ENCODE measurements around the gene MEIS2.

MEIS2 gene

DNA sequence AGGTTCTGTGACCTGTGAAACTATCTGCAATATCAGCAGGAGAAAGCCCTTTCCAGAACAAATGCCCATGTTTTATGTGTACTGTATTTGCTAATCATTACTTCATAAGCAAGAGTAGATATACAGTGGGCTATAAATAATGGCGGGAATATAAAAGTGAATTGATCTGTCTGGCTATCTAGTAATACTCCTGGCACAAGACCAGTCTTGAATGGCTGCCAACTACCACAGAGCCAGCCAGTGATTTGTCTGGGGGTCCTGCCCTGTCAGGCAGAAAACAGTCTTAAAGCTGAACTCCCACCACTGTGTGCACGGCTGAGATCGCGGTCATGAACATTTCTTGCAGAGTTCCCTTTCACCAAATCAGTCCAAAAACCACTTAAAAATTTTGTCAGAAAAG is 176.3 kb downstream of the MEIS2 start:
- DNase-seq, result no peak

DNA sequence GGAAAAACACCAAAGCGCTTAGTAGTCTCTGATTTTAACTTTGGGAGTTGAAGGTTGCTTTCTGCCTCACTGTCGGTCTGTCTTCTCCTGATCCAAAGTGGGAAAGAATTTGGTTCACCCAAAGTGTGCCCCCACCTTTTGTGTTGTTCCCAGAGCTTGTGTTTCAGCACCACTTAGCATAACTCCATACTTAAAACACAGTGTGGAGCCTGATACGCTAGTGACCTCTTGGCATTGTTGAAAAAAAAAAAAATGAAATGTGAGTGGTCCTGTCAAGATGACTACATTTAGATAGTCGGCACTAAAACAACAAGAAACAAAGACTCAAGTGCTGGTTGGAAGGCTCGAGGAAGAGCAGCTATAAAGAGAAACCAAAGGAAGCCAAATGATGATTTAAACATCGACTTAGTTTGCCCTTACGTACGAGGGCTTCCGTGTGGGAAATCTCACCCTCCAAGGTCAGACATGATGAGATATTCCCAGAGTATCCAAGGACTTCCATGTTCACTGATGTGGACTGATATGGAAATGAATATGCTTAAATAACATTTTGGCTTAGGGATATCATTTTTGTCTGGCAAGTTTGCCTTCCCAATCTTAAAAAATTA is 178.8 kb downstream of the MEIS2 start:
- no peak for DNase-seq

DNA sequence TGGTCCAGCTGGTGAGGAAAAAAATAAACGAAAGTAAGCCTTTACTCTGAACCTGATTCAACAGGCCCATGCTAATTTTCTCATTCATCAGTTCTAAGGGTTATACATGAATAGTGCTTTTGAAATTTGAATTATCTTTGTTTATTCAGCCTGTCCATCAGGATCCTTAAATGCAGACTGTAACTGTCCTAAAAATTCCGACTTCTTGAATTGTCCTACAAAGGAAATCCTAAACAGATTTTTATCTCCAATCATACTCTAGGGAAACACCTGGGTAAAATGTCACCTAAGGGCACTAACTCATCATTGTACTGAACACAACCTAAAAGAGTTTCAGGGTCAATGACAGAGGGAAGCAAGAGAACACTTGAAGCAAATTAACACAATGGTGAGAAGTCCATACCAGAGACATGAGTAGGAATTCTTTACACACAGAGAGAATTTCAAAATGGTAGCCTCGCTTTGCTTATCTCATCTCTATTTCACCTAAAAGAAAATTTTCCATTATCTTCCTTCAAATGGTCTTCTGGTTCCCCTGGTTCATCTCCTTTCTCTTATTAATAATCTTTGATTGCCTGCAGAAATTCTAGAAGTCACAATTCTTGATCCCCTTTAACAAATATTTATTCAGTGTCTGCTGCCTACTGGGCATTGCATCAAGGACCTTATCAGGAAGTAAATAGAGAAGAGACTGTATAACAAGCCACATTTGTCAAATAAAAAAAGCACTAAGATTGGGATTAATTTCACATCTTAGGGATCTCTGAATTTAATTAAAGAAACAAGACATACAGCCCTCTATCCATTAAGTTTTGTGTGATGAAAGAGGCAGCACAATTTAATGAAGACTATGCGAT is 182.7 kb downstream of the MEIS2 start:
- DNase-seq, result no peak

DNA sequence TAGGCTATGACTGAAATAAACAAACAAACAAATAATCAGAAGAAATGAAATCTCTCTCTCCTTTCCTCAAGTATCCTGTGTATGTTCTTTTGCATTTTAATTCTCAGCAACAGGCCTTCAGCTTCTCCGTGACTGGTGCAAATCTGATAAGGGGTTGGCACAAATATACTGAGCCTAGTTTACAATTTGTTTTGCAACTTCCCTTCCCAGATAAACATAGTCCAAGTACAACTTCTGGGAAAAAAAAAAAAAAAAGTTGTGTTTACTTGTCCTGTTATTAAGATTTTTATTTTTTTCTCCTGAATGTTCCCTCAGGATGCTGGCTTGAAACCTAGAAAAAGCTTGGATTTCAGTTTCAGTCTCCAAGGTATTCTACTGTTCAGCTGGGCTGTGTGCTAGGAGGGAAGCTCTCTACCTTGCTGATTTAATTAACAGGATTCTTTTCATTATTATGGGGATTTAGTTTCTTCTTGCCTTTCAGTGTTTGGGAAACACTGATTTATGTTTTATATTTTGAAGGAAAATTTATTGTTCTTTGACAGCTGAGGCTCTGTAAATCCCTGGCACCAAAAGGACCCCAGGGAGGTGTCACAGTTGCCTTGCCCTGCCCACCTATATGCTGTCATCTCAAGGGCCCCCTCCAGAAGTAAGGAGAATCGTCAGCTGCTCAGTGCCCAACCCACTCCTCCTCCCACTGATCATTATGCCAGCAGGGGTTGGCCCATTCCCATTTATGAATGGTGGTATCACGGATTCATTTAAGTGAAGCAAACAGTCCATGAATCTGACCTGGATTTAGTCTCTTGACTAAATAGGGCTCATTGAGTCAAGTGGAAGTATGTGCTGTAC is 185.2 kb downstream of the MEIS2 start:
- no peak for DNase-seq

DNA sequence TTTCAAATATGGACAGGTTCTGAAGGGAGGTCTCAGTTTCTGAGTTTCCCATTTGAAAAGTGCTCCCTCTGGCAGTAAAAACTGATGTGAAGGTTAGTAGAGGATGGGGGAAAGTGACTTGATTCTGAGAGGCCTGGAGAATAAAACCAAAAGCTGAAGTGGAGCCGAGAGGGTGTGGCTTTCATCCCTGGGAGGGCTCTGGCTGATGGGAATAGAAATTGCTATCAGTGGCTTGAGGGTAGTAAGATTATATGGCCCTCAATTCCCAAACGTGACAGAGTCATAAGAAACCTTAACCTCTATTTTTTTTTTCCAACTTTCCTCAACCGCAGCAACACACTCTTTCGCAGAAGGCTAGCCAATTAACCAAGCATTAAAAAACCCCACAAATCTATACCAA is 185.9 kb downstream of the MEIS2 start:
- no peak for DNase-seq

DNA sequence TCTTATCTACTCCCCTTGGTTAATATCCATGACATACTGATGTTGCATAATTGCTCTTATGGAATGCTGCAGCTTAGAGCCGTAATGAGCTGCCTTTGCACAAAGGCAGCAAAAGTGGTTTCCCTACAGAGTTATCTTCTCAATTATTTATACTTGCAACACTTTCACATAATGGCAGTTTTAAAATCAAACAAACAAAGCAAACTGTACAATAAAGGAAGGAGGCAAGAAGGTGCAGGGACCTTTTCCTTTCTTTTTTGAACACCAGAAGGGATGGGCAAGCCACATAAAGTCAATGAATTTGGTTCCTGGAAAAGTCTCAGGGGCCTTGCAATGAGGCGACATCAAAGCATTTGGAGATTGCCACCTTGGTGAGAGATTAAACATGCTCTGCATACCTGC is 188.0 kb downstream of the MEIS2 start:
- no peak for DNase-seq

DNA sequence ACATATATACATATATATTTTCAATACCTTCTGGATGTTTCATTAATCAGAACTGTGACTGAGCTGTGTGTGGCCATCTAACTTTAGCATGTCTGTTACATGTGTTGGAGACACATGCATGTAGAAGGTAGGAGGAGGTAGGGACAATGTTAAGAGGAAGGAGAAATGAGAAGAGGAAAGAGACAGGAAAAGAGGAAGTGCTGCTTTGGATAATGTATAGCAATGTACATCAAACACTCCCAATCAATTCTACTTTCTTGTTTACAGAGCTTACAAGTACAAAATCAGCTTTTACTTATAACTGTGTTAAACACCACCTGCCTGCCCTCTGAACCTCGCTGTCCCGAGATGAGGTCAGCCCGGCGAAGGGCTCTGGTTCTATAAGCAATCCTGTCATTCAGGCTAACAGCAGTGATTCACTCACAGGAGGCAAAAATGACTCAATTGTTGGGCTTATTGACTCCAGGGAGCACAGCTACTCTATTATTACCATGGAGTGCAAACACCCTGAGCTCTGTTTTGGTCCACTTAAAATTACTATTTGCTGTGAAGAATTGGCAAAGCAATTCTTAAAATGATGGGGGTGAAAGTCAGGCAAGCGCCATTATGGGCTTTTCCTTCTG is 188.9 kb downstream of the MEIS2 start:
- DNase-seq, result no peak

DNA sequence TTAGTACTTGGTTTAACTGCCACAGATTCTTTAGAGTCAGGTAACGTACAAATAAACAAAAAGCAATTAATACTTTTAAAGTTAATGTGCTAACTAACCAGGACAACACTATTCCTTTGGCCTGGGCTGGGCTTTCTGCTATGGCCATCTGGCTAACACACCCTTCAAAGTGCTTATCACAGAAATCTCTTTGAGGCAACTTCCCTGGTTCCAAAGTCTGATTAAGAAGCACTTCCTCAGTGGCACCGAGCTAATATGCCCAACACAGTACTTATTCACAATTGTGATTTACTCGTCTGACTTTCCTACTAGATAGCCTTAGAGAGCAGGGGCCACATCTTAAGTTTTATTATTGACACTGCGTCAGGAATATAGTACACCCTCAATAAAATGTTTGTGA is 191.4 kb downstream of the MEIS2 start:
- DNase-seq, result no peak

DNA sequence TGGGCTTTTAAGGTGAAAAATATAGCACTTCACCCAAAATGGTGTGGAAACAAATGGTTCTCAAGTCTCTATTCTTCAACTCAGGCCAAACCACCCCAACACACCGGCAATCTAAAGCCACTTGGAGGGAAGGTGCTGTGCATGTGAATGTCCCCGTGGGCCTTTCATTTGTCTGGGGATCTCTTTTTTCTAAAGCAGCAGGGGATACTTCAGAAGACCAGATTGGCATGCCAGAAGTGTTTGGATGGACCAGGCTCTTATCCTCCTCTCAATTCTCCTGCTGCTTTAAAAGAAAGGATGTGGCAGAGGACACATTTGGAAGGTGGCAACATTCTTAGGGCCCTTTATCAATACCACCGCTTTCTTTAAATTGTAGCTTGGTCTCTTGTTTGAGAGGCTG is 193.1 kb downstream of the MEIS2 start:
- DNase-seq, result no peak

DNA sequence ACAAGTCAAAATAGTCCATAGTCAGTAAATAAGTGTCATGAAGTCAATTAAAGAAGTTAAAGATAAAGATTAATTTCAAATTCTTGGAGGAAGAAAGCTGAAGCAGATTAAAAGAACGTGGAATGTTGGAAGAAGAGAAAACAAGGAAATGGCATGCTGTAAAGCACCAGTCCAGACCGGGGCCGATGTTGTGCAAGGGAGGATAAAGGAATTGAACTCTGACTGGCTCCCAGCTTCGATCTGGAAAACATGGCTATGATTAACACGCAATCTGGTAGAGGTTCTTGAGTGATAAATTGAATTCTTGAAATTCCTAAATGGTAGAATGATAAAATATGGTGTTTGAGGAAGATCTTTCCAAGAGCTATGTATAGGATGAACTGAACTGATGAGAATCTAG is 194.4 kb downstream of the MEIS2 start:
- DNase-seq, result no peak

DNA sequence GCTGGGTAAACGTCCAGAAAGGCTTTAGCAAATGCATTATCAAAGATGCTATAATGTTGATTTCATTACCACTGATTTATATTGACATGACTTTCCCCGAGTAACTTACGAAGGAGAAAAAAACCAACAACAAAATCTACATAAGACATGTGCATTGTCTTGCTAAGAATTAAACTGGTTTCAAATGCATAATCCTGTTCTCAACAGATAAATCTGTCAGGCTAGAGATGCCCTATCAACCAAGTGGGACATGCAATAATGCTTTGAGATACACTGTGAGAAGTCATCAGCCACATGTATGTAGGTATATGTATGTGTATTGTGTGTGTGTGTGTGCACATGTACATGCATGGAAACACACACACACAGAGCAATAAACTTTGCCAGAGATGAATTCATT is 195.6 kb downstream of the MEIS2 start:
- no peak for DNase-seq

DNA sequence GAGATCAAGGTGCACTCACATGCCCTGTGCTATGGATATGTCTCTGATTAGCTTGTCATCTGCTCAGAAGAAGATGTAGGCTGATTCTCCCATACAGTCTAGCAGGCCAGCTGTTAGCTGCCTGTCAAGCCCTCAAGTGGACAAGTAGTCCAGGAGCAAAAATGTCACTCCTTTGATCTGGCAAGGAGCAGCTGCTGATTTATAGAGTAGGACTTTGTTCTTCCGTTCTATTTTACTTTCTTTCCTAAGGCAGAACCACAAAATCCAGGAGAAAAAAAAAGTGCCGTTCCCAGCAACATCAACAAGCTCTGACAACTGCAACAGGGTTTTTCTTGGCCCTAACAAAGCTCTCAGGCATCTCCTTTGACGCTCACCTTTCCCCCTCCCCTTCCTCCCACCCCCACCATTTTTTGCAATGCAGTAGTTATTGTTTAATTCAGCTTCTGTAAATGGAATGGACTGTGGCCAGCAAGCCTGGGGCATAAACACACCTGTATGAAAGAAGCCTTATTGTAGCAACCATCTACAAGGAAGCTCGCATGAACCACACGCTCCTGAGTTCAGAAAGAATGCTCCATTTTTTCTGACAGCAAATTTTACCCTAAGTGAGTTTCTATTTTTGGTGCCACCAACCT is 196.3 kb downstream of the MEIS2 start:
- no peak for DNase-seq

DNA sequence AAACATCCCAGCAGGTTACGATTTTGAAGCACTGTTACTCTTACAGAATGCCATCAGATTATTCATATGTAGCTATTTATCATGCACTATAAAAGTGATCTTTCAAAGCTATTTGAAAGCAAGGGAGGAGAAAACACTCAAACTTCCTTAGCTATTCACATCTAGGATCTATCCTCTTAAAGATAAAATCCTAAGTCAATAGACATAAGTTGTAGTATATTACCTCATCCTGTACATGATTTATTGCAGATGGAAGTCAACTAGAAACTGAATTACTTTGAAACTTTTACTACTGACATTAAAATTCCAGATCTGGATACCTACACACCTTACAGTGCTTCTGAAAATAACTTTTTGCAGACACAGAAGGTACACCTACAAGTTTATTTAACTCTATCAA is 197.2 kb downstream of the MEIS2 start:
- DNase-seq, result no peak

DNA sequence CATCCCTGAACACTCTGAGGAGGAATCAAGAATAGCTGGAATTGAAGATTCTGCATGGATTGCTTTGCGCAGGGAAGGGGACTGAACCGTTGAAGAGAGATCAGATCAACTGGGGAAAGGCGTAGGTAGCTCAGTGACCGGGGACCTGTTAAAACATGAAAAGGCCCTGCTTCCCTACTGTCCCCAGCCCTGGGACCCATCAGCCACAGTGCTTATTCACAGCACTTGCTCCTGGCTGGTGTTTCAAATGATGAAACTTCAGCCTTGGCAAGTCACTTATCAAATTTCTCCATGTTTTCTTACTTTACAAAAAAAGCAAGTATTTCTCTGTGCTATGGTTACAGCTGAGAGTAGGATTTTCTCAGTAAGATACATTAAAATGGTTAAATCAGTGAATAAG is 199.3 kb downstream of the MEIS2 start:
- no peak for DNase-seq

DNA sequence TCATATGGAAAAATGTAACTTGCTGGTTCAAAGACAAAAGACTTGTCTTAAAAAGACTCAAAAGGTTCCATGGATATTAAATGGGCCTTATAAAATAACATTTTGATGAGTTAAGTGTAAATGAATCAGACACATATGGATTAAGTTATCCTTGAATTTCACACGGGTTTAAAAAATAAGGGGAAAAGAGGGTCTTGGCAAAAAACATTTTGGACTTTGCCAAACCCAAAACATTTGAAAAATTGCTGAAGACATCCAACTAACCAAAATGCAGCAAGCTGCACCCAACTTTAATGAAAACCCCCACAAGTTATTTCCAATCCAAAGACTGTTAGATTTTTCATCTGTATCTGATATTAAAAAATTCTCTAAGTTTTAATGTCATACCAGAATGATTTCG is 200.7 kb downstream of the MEIS2 start:
- no peak for DNase-seq

DNA sequence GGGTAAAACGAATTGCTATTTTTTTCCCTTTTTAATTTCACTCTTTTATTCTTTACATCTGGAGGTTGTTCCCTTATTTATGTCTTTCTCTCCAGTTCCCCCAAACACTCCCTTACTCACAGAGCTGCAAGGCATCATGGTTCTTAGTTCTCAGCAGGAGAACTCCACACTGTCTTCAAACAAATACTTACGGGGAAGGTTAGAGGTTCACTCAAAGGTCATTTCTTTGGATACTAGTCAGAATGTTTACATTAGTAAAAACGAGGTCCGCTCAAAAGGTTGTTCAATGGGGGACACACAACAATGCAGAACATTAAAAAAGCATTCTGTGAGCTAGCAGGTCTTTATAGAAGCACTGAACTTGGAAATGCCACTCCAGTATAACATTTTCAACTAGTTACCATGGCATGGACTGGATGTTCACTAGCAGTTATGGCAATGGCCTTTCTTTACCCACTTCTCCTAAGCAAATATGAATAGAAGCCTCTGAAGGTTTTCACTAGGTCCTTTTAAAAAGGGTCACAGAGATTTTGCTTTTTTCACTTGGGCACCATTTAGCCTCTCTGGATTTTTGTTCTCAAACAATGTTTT is 201.7 kb downstream of the MEIS2 start:
- no peak for DNase-seq

DNA sequence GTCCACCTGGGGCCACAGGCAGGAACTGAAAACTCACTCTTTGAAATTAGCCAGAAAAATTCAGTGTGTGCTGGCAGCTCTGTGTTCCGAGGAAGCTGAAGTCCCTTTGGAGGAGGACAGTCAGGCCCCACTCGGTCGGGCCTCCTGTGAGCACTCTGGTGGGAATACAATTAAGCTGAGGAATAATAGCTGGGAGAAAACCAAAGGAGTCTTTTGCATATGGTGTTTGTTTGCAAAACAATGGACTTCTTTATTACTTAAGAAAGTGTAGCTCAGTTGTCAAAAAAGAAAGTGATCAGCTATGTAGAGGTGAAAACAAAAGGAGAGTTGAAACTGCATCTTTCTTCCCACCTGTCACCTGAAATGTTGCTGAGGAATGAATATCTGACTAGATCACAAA is 202.5 kb downstream of the MEIS2 start:
- DNase-seq, result no peak

DNA sequence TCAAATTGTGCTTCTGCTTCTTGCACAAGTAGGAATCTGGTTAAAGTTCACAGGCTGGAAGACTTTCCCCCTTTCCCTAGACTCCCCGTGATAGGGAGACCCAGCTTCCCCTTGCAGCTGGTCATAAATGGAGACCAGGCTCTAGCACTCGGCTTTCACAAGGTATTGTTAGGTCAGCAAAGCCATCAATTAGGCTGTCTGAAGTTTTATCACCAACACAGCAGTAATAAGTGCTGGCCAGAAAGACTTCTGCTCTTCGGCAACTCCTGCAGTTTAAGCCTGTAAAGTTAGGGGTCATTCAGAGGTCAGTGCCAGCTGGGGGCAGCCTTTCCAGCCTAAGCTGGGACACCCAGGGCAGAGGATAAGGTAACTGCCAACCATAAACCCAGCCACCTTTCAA is 203.4 kb downstream of the MEIS2 start:
- no peak for DNase-seq

DNA sequence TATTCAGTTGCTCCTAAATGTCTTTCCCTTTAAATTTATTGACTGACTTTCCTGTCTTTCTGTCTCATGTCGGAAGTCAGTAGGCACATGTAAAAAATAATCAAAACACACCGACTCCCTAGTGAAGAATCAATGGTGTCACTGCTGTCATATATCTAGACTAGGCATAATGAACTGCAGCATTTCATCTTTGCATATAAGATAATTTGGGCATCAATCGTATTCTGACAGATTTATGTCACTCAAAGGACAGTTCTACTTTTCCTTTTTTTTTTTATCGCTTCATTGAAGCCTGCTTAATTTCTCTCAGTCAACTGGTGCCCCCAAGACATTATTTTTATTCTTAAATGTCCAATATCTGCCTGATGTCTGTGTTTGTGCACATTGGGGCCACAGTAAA is 206.3 kb downstream of the MEIS2 start:
- DNase-seq, result no peak

DNA sequence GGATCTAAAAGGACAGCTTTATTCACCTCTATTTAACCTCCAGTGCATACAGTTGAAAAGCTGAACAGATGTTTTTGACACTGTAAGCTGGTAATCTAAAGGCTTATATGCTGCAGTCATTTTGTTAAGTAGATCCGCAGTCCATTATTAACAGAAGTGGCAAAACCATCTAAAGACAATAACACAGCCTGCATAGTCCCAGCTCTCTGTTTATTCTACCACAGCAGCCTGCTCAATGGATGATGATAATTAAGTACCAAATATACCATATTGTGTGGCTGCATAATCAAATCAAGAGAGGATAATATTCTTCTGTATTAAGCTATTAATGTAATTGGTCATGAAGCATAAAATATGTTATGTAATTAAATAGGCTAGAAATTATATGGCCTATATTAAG is 207.1 kb downstream of the MEIS2 start:
- DNase-seq, result no peak

DNA sequence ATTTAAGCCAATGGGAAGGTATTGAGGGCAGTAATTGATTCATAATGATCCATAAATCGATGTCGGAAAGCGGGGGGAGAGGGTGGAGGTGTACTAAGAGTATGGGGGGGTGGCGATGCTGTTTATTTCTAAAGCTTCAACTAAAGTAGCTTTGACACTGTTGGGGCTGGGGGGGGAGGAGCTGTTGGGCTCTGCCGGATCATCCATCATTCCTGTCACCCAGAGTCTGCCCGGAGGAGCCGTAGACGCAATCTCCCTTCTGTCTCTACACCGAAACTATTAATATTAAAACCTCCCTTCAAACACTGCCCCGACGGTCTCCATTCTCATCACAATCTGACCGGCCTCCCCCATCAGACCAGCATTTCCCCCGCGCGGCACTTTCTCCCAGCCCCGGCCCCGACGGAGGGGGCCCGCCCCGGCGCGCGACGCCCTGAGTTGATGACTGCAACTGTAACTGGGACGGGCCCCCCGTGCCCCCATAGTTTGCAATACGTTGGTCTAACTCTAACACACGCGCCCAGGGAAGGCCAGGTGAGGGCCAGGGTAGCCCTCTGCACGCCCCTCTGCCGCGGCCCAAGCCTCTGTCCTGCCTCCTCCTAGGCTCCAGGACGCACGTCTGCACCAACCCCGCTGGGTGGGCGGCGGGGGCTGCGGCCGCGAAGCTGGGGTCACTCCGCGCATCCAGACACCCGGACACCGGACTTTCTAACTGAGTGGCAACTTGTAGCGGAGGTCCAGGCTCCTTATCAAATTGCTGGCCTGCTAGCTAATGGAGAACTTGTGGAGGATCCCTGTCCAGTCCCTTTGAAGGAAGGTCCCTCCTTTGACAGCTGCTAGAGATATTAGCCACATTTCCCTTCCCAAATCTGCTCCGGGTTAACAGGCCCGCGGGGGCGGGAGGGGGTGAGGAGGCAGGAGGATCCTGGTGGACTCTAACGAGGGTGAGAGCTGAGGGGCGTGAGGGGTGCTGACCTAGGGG is 212.0 kb downstream of the MEIS2 start:
- no peak for DNase-seq
